ENCODE results near the gene CSNK1D.

Gene CSNK1D

DNA sequence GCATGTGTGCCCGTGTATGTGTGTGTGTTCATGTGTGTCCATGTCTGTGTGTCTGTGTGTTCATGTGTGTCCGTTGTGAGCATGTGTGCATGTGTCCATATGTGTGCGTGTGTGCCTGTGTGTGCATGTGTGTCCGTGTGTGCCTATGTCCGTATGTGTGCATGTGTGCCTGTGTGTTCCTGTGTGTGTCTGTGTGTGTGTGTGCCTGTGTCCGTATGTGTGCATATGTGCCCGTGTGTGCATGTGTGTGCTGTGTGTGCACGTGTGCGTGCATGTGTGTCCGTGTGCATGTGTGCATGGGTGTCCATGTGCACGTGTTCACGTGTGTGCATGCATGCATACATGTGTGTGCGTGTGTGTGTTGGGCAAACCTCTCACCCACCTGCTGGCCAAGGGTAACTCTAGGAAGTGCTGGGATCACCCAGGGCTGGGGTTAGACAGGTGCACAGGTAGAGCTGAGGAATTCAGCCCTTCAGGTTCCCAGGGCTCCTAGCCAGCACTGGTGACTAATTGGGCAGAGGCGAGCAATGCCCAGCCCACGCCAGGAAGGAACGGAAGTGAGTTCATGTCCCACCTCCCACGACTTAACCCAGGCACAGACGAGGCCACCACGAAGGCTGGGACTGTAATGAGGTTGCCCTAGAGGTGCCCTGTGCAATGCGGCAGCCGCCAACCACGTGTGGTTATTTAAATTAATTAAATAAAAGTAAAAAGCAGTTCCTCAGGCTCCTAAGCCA is 8.2 kb upstream of the CSNK1D start:
- TF ChIP-seq, protein P1, sequence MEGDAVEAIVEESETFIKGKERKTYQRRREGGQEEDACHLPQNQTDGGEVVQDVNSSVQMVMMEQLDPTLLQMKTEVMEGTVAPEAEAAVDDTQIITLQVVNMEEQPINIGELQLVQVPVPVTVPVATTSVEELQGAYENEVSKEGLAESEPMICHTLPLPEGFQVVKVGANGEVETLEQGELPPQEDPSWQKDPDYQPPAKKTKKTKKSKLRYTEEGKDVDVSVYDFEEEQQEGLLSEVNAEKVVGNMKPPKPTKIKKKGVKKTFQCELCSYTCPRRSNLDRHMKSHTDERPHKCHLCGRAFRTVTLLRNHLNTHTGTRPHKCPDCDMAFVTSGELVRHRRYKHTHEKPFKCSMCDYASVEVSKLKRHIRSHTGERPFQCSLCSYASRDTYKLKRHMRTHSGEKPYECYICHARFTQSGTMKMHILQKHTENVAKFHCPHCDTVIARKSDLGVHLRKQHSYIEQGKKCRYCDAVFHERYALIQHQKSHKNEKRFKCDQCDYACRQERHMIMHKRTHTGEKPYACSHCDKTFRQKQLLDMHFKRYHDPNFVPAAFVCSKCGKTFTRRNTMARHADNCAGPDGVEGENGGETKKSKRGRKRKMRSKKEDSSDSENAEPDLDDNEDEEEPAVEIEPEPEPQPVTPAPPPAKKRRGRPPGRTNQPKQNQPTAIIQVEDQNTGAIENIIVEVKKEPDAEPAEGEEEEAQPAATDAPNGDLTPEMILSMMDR (conservative IDR thresholded peaks at IDR 0.05; ENCODE audit: low read depth, low read length), result no peak
- no peak overlapping the region for H3K4me3 ChIP-seq (ENCODE audit: low read length)
- DNase-seq (ENCODE audit: low read depth), result peak; percentile 21

DNA sequence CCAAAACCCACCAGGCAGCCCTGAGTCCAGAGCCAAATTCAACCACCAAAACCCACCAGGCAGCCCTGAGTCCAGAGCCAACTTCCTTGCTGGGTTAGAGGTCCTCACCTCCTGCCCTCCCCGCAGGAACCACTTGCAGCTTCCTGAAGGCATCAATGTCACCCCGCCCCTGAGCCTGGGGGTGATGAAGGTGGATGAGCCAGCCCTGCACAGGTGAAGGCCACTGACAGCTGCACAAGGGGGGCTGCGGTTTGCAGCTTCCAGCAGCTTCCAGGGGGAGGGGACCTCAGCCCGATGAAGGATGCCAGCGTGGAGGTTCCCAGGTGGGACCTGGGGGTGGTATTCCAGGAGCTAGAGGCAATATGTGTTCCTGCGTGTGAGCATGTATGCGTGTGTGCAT is 7.6 kb upstream of the CSNK1D start:
- DNase-seq (ENCODE audit: low read depth), result no peak
- no peak overlapping the region for H3K4me3 ChIP-seq (ENCODE audit: low read length)
- TF ChIP-seq, protein P1 (conservative IDR thresholded peaks at IDR 0.05; ENCODE audit: low read depth, low read length), result no peak

DNA sequence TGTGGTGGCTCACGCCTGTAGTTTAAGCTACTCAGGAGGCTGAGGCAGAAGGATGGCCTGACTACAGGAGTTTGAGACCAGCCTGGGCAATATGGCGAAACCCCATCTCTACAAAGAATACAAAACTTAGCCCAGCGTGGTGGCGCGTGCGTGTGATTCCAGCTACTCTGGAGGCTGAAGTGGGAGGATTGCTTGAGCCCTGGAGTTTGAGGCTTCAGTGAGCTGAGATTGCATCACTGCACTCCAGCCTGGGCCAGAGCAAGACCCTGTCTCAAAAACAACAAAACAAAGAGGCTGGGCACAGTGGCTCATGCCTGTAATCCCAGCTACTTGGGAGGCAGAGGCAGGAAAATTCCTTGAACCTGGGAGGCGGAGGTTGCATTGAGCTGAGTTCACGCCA is 7.0 kb upstream of the CSNK1D start:
- no peak overlapping the region for H3K4me3 ChIP-seq (ENCODE audit: low read length)
- TF ChIP-seq, protein P1 (conservative IDR thresholded peaks at IDR 0.05; ENCODE audit: low read depth, low read length), result no peak
- DNase-seq (ENCODE audit: low read depth), result no peak

DNA sequence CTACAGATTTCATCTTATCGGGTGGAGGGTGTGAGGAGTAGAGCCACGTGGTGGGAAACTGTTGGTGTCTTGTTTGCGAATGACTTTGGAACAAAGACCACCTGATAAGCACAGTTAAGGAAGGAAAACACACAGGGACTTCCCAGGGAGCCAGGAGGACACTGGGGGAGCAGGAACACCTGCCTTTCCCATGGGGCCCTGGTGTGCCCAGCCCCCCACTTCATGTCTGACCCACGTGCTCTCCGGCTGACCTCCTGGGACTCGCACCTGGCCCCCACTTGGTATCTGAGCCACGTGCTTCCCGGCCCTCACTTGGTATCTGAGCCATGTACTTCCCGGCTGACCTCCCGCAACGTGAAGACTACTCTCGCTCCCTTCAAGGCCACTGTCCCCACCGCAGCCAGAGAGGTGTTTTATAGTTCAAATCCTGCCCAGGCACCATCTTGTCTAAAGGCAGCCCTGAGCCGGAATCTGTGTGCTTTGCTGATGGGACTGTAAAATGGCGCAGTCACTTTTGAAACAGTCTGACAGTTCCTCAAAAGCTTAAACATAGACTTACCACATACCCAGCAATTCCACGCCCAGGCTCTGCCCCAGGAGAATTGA is 5.4 kb upstream of the CSNK1D start:
- DNase-seq (ENCODE audit: low read depth), result no peak
- no peak overlapping the region for H3K4me3 ChIP-seq (ENCODE audit: low read length)
- TF ChIP-seq, protein P1 (conservative IDR thresholded peaks at IDR 0.05; ENCODE audit: low read depth, low read length), result no peak

DNA sequence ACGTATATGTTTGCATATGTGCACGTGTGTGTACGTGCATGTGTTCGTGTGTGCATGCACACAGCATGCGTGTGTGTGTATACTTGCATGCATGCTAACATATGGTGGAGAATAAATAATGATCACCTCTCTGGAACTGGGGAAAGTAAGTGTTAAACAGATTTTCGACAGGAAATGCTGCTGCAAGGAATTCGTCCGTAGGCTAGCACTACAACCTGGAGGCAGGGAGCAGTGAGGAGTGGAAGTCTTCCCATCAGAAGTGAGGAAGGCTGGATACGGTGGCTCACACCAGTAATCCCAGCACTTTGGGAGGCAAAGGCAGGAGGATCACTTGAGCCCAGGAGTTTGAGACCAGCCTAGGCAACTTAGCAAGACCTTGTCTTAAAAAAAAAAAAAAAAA is 4.8 kb upstream of the CSNK1D start:
- TF ChIP-seq, protein P1 (conservative IDR thresholded peaks at IDR 0.05; ENCODE audit: low read depth, low read length), result no peak
- no peak overlapping the region for H3K4me3 ChIP-seq (ENCODE audit: low read length)
- no peak for DNase-seq (ENCODE audit: low read depth)

- H3K4me3 ChIP-seq (ENCODE audit: low read length), result no peak overlapping the region
- DNase-seq (ENCODE audit: low read depth), result no peak
- TF ChIP-seq, protein P1 (conservative IDR thresholded peaks at IDR 0.05; ENCODE audit: low read depth, low read length), result no peak
Measured at GRCh38 chr17:82277851-82278250, 4.4 kb upstream of the CSNK1D start.

DNA sequence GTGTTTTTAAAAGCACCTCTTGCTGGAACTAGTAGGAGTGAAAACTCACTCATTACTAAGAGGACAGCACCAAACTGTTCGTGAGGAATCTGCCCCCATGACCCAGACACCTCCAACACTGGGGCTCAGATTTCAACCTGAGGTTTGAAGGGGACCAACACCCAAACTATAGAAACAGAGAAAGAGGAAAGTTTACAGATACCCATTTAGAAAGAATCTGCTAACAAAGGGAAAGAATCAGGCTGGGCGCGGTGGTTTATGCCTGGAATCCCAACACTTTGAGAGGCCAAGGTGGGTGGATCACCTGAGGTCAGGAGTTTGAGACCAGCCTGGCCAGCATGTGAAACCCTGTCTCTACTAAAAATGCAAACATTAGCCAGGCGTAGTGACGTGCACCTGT is 3.4 kb upstream of the CSNK1D start:
- no peak for DNase-seq (ENCODE audit: low read depth)
- no peak overlapping the region for H3K4me3 ChIP-seq (ENCODE audit: low read length)
- TF ChIP-seq, protein P1 (conservative IDR thresholded peaks at IDR 0.05; ENCODE audit: low read depth, low read length), result no peak

Data from retinal pigment epithelial cell (primary cell).